Activated T-cell treated with anti-CD3 and anti-CD28 coated beads, Interleukin-2, amount 50 U/mL, for 72 hours (primary cell): ENCODE results near the gene ZNF691. TPM values are rescaled to one million over a fixed set of nuclear protein-coding genes. Genes with fewer than 3 reads are reported as not detected.

ENCODE experiments used
- ATAC-seq, 2 donors: fragments of 150-1000 bp; cut with Tn5 transposase; replicated peaks in 1 of 2; 2 replicates each; pipeline ENCODE4 v1.10.0; 2021; ENCODE audit warnings: moderate library complexity in 2 of 2, mild to moderate bottlenecking in 1 of 2
- DNase-seq, 2 donors: peaks; one replicate each; pipeline ENCODE4 v3.0.0; 2021 to 2022; ENCODE audit warnings: mixed read lengths in 1 of 2
- H3K27ac Mint-ChIP-seq: one replicate; pipeline ENCODE4 v1.8.0; 2022; ENCODE audit warnings: mild to moderate bottlenecking, moderate library complexity, mixed read lengths
- H3K27me3 Mint-ChIP-seq: one replicate; pipeline ENCODE4 v1.8.0; 2022; ENCODE audit warnings: low read depth, mixed read lengths
- H3K36me3 Mint-ChIP-seq, 2 donors: one replicate each; pipeline ENCODE4 v1.8.0; 2022; ENCODE audit warnings: mixed read lengths in 2 of 2, mild to moderate bottlenecking in 1 of 2; ENCODE audit not compliant: insufficient read depth in 2 of 2
- H3K4me1 Mint-ChIP-seq: one replicate; pipeline ENCODE4 v1.8.0; 2022; ENCODE audit warnings: low read depth, mixed read lengths
- H3K4me3 Mint-ChIP-seq, 2 donors: one replicate each; pipeline ENCODE4 v1.8.0; 2022; ENCODE audit warnings: mild to moderate bottlenecking in 2 of 2, mixed read lengths in 2 of 2, moderate library complexity in 2 of 2
- H3K9me3 Mint-ChIP-seq, 2 donors: one replicate each; pipeline ENCODE4 v1.8.0; 2022; ENCODE audit warnings: mixed read lengths in 2 of 2
- total RNA-seq, 2 donors: library from RNA; stranded (reverse); gene quantifications; one replicate each; pipeline ENCODE4 v1.2.3, GENCODE V29; 2022

The ZNF691 gene
- total RNA-seq, 2 donors from 2014 or later: 9.8 to 11.1 TPM

- DNase-seq (no peak), ATAC-seq (no peak)
- no peaks in the 10 kb centered on the region for H3K27me3 Mint-ChIP-seq
- no peaks in the 10 kb centered on the region for H3K9me3 Mint-ChIP-seq
- no peak overlapping the region for H3K27ac Mint-ChIP-seq
- peaks cover 30% of the 10 kb centered on the region for H3K4me1 Mint-ChIP-seq
- H3K36me3 Mint-ChIP-seq: no peaks in the 10 kb centered on the region
- no peak overlapping the region for H3K4me3 Mint-ChIP-seq
Observed at GRCh38 chr1:42820813-42821212, 25.6 kb upstream of the ZNF691 start.

- H3K9me3 Mint-ChIP-seq: no peaks in the 10 kb centered on the region
- no peak overlapping the region for H3K4me3 Mint-ChIP-seq
- peaks cover 21% of the 10 kb centered on the region for H3K4me1 Mint-ChIP-seq
- H3K27ac Mint-ChIP-seq: no peak overlapping the region
- H3K36me3 Mint-ChIP-seq: no peaks in the 10 kb centered on the region
- no peaks in the 10 kb centered on the region for H3K27me3 Mint-ChIP-seq
- no peak for ATAC-seq
- no peak for DNase-seq
Observed at GRCh38 chr1:42821690-42822089, 24.7 kb upstream of the ZNF691 start.

GRCh38 chr1:42822800-42823392 lies 23.5 kb upstream of the ZNF691 start:
- DNase-seq (no peak), ATAC-seq (no peak)
- Mint-ChIP-seq H3K9me3 (no peaks in the 10 kb centered on the region), H3K4me3 (no peak overlapping the region), H3K27me3 (no peaks in the 10 kb centered on the region), H3K4me1 (peaks cover 13% of the 10 kb centered on the region), H3K36me3 (no peaks in the 10 kb centered on the region), H3K27ac (no peak overlapping the region)

DNA sequence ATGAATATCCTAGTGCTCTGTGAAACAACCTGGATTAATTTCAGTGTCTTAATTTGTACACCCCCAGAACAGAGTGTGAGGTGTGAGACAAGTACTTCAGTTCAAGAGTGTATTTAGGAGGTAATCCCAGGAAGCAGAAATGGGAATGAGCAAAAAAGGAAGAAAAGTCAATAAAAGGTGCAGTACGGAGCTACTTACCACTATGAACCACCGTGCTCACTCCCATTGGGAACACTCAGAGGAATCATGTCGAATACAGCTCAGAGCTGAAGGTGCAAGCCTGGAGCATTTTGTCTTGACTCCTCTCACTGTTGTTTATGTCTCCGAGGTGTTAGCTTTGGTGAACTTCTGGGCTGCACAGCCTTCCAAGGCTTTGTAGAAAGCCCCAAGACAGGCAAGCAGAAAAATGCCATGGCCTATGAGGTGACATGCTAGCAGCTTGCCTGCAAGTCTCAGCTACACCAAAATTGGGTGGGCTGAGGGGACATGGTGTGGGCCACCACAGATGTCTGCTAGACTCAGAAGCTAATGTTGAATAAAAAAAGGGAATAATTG lies 21.9 kb upstream of the ZNF691 start:
- H3K27ac Mint-ChIP-seq: no peak overlapping the region
- no peaks in the 10 kb centered on the region for H3K36me3 Mint-ChIP-seq
- ATAC-seq (no peak), DNase-seq (no peak)
- no peaks in the 10 kb centered on the region for H3K27me3 Mint-ChIP-seq
- no peaks in the 10 kb centered on the region for H3K9me3 Mint-ChIP-seq
- H3K4me1 Mint-ChIP-seq: peaks cover 9% of the 10 kb centered on the region
- no peak overlapping the region for H3K4me3 Mint-ChIP-seq

DNA sequence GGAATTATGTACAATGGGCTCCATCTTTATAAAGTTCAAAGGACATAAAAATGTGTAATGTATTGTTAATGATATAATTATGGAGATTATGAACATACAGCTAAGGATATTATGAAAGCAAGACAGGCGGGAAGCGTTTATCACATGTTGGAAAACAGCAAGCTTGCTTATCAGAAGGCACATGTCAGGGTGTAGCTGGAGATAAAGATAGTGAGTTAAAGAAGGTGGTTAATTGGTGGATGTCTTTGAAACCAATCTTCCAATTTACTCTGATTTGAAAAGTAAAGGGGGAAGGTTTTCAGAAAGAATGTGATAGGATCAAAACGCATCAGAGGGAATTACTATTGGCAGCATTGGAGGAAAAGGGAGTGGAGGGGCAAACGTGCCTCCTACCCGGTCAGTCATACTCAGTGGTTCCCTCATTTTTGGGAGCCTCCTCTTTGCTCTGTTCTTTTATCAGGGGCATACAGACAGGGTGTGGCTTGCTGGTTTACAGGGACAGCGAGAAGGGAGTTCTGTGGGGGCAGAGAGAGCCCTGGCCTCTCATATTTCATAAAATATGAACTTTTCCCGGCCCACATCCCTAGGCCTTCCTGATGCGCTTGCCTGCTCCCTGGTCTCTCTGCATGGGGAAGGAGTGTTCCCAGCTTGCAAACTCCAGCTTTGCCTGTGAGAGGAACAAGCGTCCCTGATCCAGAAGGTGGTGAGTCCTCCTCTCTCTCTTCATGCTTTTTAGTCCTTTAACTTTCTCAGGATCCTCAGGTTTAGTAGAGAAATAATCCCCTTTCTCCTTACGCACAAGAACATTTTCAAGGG lies 21.2 kb upstream of the ZNF691 start:
- Mint-ChIP-seq H3K27me3 (no peaks in the 10 kb centered on the region), H3K27ac (no peak overlapping the region), H3K9me3 (no peaks in the 10 kb centered on the region), H3K4me3 (no peak overlapping the region), H3K4me1 (peaks cover 9% of the 10 kb centered on the region), H3K36me3 (no peaks in the 10 kb centered on the region)
- ATAC-seq (no peak), DNase-seq (no peak)

- Mint-ChIP-seq H3K27ac (no peak overlapping the region), H3K27me3 (no peaks in the 10 kb centered on the region), H3K4me3 (no peak overlapping the region), H3K36me3 (no peaks in the 10 kb centered on the region), H3K9me3 (no peaks in the 10 kb centered on the region), H3K4me1 (no peaks in the 10 kb centered on the region)
- ATAC-seq: no peak
- no peak for DNase-seq
Observed at GRCh38 chr1:42830631-42831030, 15.8 kb upstream of the ZNF691 start.

DNA sequence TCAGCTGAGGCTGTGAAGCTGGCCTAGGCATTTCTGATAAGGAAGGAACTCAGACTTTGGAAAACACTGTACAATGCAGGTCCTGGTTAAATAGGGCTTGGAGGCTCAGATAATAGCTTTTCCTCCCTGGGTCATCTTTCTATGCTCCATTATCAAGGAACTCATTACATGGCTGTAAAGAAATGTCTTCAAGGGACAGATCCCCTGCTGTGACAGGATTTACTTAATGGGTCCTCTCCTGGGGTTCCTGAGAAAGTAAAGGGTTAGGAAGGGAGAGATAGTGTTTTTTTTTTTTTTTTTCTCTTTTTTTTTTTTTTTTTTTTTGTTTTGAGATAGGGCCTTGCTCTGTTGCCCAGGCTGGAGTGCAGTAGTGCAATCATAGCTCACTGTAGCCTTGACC lies 15.1 kb upstream of the ZNF691 start:
- no peaks in the 10 kb centered on the region for H3K9me3 Mint-ChIP-seq
- ATAC-seq: no peak

DNA sequence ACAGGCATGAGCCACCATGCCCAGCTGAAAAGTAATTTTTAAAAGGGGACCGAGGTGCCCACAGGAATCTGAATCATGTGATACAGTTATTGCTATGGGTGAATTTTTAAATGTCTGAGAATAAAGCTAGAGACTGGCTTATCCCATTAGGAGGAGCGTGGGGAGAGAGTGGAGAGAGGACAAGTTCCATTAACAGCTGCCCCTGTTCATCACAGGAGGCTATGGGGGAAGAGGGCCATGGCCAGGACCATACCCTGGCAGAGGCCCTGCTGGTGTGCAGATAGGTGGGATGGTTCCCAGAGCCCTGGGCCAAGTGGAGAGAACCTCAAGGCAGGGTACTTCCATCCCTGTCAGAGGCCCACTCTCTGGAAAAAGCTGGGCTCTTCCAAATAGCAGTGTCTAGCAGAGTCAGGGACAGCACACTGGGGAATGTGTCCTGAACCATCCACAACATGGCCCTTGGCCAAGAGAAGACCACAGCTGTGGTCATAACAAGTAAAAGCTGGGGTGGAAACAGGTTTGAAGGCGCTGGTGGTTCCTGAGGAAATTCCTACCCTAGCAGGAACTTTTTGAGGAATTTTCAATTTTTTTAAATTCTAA lies 13.7 kb upstream of the ZNF691 start:
- Mint-ChIP-seq H3K36me3 (no peaks in the 10 kb centered on the region), H3K4me1 (no peaks in the 10 kb centered on the region), H3K27me3 (no peaks in the 10 kb centered on the region), H3K27ac (no peak overlapping the region), H3K4me3 (no peak overlapping the region), H3K9me3 (no peaks in the 10 kb centered on the region)
- DNase-seq (no peak), ATAC-seq (no peak)

More for the DNA sequence above, 15.1 kb upstream of the ZNF691 start:
- H3K36me3 Mint-ChIP-seq: no peaks in the 10 kb centered on the region
- no peak overlapping the region for H3K4me3 Mint-ChIP-seq
- no peak overlapping the region for H3K27ac Mint-ChIP-seq
- no peak for DNase-seq
- no peaks in the 10 kb centered on the region for H3K4me1 Mint-ChIP-seq
- H3K27me3 Mint-ChIP-seq: no peaks in the 10 kb centered on the region

DNA sequence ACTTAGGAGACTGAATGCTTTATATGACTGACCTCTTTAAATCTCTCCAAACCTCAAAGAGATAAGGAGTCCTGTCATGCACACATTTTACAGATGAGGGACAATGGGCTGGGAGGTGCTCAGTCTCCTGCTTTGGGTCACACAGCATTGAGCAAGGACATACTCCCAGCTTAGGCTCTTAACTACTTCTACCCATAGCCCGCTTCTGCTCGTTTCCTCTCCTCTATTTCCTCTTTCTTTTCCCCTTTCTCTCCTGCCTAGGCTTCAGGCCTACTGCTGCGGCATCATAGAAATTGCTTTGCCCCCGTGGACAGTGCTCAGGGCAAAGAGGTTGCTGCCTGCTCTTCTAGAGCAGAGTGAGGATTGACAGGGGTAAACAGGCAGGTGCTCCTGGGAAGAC lies 12.4 kb upstream of the ZNF691 start:
- DNase-seq: no peak
- H3K4me3 Mint-ChIP-seq: no peak overlapping the region
- ATAC-seq: no peak
- no peaks in the 10 kb centered on the region for H3K4me1 Mint-ChIP-seq
- no peaks in the 10 kb centered on the region for H3K36me3 Mint-ChIP-seq
- no peaks in the 10 kb centered on the region for H3K9me3 Mint-ChIP-seq
- H3K27me3 Mint-ChIP-seq: no peaks in the 10 kb centered on the region
- no peak overlapping the region for H3K27ac Mint-ChIP-seq

- no peak for DNase-seq
- H3K4me1 Mint-ChIP-seq: no peaks in the 10 kb centered on the region
- H3K9me3 Mint-ChIP-seq: no peaks in the 10 kb centered on the region
- H3K36me3 Mint-ChIP-seq: no peaks in the 10 kb centered on the region
- no peak overlapping the region for H3K4me3 Mint-ChIP-seq
- no peak overlapping the region for H3K27ac Mint-ChIP-seq
- H3K27me3 Mint-ChIP-seq: no peaks in the 10 kb centered on the region
- ATAC-seq: no peak
Observed at GRCh38 chr1:42834803-42835202, 11.6 kb upstream of the ZNF691 start.

DNA sequence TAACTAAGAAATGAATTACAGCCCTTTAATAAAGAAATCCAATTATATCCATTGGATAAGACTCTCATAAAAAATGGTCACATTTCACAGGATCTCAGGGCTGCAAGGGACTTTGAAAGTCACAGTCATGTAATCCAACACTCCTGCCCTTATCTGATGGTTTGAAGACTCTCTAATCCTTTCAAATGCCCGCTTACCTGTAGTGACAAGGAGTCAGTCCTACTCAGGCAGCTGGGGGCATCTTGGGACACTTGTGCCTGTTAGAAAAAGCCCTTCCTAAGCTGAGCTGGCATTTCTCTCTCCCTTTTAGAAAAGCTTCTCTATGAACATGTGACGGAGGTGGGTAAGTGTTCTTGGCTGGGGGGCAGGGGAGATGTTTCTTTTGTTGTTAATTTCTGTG lies 11.0 kb upstream of the ZNF691 start:
- Mint-ChIP-seq H3K27ac (no peak overlapping the region), H3K9me3 (no peaks in the 10 kb centered on the region), H3K4me1 (no peaks in the 10 kb centered on the region), H3K4me3 (no peak overlapping the region), H3K27me3 (no peaks in the 10 kb centered on the region), H3K36me3 (no peaks in the 10 kb centered on the region)
- DNase-seq (no peak), ATAC-seq (no peak)

GRCh38 chr1:42837709-42838108 lies 8.7 kb upstream of the ZNF691 start:
- no peak overlapping the region for H3K4me3 Mint-ChIP-seq
- no peaks in the 10 kb centered on the region for H3K27me3 Mint-ChIP-seq
- H3K4me1 Mint-ChIP-seq: no peaks in the 10 kb centered on the region
- ATAC-seq: no peak
- no peaks in the 10 kb centered on the region for H3K36me3 Mint-ChIP-seq
- H3K27ac Mint-ChIP-seq: no peak overlapping the region
- no peaks in the 10 kb centered on the region for H3K9me3 Mint-ChIP-seq
- DNase-seq: no peak

DNA sequence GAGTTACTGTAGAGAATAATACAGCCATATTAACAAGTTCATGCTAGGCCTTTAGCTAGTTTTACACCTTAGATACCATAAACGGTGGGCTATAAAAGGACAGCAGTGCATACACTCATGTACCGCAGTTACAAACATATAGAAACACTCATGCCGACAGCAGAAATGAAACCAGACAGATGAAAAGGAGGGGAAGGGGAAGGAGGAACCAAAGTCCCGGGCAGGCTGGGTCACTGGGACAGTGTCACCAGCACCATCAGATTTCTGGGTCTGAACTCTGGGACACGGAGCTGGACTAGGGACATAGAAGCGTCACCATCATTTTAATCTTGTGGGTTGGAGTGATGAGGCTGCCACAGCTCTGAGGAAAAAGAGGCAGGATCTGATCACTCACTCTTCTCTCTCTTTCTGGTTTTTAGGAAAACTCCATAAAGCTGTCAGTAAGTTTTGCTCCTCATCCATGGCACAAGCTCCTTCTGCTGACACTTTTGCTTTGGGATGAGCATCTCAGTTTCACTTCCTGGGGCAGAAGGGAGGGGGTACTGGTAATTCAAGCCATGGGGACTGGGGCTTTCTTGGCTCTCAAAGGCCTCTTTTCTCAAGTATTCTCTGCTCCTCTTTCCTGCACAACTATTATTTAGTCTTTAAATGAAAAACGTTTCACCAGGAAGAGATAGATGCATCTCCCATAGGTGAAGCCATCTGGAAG lies 7.8 kb upstream of the ZNF691 start:
- DNase-seq: no peak
- Mint-ChIP-seq H3K9me3 (no peaks in the 10 kb centered on the region), H3K4me1 (no peaks in the 10 kb centered on the region), H3K4me3 (no peak overlapping the region), H3K27ac (no peak overlapping the region), H3K36me3 (no peaks in the 10 kb centered on the region), H3K27me3 (no peaks in the 10 kb centered on the region)
- no peak for ATAC-seq
